Upper lobe of right lung (tissue), 1 donor: ENCODE results near the gene SAMD4B. TPM values are rescaled to one million over a fixed set of nuclear protein-coding genes. Genes with fewer than 3 reads are reported as not detected.
A peak's percentile ranks its signal among the peaks of the same experiment; 100 is the strongest.
"Not testable (repeated sequence)": the region's sequence is repeated elsewhere in the genome, so short reads cannot be mapped to it uniquely, and the experiment has no call there.

ENCODE experiments used
- ATAC-seq: fragments of 200-7000 bp; cut with Tn5 transposase; one replicate; pipeline ENCODE4 v1.9.1; 2020; ENCODE audit warnings: mild to moderate bottlenecking, moderate library complexity
- DNase-seq: peaks from one replicate; pipeline ENCODE4 v3.0.0-alpha.2; 2020
- H3K27ac ChIP-seq: fragments of 200-600 bp; one replicate; pipeline ENCODE4 v1.8.0; 2022
- H3K27me3 ChIP-seq: fragments of 200-600 bp; one replicate; pipeline ENCODE4 v1.8.0; 2022; ENCODE audit warnings: mild to moderate bottlenecking
- H3K36me3 ChIP-seq: fragments of 200-600 bp; one replicate; pipeline ENCODE4 v1.8.0; 2022
- H3K4me1 ChIP-seq: fragments of 200-600 bp; one replicate; pipeline ENCODE4 v1.8.0; 2022
- H3K4me3 ChIP-seq: fragments of 200-600 bp; one replicate; pipeline ENCODE4 v1.8.0; 2022; ENCODE audit warnings: mild to moderate bottlenecking
- H3K9me3 ChIP-seq: fragments of 200-600 bp; one replicate; pipeline ENCODE4 v1.8.0; 2022
- intact Hi-C: fragments of 100-400 bp; cut with DNase I; formaldehyde crosslinking; loops from one replicate; pipeline ENCODE4 v1.11.0; 2022
- total RNA-seq: library from RNA; stranded (reverse); fragmentation: NEBNext Ultra II Directional; extraction: Animal tissue kit (Norgen Biotek cat#: 25700); gene quantifications from one replicate; pipeline ENCODE4 v1.2.1, GENCODE V29; 2021
- TF ChIP-seq, protein P1 (sequence below): fragments of 200-600 bp; IDR thresholded peaks from one replicate; pipeline ENCODE4 v1.8.0; 2022; ENCODE audit warnings: antibody characterized with exemption
- donor health status: DM: no; HTN: yes; CAD: no; lungs with severe emphysema.

The SAMD4B gene
- total RNA-seq, 1 donor from 2014 or later, result 81.2 TPM

DNA sequence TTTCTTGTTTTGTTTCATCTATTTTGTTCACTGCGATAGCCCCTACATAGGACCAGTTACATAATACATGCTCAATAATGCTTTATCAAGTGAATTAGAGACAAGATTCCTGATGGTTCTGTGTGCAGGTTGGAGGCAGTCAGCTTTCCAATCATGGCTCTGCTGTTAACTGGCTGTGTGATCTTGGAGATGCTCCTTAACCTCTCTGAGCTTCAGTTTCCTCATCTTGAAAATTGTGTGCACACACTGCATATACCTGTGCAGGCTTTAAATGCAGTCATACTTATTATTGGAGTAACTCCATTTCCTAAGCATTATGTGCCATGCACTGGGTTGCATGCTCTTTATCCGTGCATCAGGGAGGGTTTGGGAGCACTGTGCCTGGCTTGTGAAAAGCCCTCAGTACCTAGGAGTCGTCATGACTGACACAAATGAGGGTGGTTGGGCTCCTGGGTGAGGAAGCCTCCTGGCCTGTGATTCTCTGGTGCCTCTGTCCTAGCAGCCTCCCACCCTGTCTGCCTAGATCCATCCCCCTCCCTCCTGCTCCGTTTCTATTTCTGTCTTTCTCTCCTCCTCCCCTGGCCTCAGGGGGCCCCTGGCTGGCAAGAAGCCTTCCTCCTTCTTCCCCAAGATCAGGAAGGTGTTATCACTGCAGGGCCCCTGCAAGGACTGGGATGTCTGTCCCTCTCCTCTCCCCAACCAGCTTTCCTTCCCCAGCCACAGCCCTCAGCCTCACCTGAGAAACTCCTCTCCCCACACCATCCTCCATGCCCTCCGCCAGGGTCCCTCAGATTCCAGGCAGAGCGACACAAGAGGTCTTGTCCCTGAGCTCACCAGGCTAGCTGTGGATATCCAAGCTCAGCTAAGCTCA, 37.3 kb upstream of the SAMD4B start:
- Histone ChIP-seq H3K27me3 (peaks cover 18% of the 10 kb centered on the region), H3K4me3 (no peak overlapping the region), H3K4me1 (no peaks in the 10 kb centered on the region), H3K36me3 (no peaks in the 10 kb centered on the region), H3K27ac (no peak overlapping the region), H3K9me3 (no peaks in the 10 kb centered on the region)
- DNase-seq (no peak), ATAC-seq (no peak)
- intact Hi-C loops, result no loop called here
- TF ChIP-seq, protein P1, sequence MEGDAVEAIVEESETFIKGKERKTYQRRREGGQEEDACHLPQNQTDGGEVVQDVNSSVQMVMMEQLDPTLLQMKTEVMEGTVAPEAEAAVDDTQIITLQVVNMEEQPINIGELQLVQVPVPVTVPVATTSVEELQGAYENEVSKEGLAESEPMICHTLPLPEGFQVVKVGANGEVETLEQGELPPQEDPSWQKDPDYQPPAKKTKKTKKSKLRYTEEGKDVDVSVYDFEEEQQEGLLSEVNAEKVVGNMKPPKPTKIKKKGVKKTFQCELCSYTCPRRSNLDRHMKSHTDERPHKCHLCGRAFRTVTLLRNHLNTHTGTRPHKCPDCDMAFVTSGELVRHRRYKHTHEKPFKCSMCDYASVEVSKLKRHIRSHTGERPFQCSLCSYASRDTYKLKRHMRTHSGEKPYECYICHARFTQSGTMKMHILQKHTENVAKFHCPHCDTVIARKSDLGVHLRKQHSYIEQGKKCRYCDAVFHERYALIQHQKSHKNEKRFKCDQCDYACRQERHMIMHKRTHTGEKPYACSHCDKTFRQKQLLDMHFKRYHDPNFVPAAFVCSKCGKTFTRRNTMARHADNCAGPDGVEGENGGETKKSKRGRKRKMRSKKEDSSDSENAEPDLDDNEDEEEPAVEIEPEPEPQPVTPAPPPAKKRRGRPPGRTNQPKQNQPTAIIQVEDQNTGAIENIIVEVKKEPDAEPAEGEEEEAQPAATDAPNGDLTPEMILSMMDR, result no peak

DNA sequence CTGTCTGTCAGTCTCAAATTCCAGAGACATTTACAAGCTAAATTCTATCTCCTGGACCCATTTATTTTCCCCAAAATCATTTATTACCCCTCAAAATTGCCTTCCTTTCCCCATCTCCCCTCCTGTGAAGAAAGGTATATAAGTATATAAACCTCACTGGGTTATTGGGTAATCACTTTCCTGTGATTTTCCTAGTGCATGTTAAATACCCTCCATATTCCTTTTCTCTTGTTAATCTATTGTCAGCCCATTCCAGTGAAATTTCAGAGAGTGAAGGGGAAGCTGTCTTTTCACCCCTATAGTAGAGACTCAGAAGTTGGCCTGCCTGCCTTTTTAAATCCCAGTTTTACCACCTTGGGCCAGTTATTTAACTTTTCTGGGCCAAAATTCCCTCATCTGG, 36.1 kb upstream of the SAMD4B start:
- H3K27me3 ChIP-seq, result peaks cover 18% of the 10 kb centered on the region
- no peaks in the 10 kb centered on the region for H3K36me3 ChIP-seq
- DNase-seq (no peak), ATAC-seq (no peak)
- no peak overlapping the region for H3K27ac ChIP-seq
- no peaks in the 10 kb centered on the region for H3K9me3 ChIP-seq
- H3K4me3 ChIP-seq, result no peak overlapping the region
- TF ChIP-seq, protein P1, result no peak
- intact Hi-C loops, result no loop called here
- H3K4me1 ChIP-seq, result no peaks in the 10 kb centered on the region

DNA sequence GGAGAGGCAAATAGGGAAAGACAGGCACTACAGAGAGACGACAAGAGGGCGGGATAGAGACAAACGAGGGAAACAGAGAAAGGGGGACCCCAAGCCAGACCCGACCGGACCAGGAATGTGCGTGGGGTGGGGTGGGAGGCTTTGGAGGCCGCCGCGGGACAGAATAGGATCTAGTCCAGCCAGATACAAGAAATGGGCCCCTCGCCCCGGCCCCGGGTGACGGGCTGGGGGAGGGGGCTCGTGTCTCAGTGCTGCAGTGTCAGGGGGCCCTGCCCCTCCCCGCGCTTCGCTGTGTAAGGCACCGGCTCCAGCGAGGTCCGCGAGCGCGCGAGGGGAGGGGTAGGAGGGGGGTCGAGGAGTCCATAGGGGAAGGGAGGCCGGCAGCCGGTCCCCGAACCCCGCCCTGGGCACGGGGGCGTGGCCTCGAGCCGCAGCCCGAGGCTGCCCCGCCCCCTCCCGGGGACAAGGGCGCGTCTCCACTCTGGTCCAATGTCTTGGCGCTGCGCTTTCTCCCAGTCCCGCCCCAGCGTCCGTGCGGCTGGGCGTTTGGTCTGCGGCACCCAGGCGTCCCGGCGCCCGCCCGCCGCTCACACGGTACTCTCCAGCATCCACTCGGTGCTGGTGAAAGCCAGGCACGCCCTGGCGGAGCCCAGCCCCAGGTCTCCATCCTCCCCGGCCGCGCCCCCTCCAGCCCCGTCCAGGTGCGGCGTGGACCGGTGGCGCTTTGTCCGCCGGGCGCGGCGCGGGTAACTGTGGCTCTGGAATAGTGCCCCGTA, 35.0 kb upstream of the SAMD4B start:
- Histone ChIP-seq H3K27ac (no peak overlapping the region), H3K4me1 (no peaks in the 10 kb centered on the region), H3K4me3 (peak overlapping the region; percentile 26), H3K36me3 (no peaks in the 10 kb centered on the region), H3K27me3 (peaks cover 18% of the 10 kb centered on the region), H3K9me3 (no peaks in the 10 kb centered on the region)
- intact Hi-C loops, result no loop called here
- peak; percentile 79 for DNase-seq
- ATAC-seq, result peak; percentile 90
- TF ChIP-seq, protein P1, result no peak

DNA sequence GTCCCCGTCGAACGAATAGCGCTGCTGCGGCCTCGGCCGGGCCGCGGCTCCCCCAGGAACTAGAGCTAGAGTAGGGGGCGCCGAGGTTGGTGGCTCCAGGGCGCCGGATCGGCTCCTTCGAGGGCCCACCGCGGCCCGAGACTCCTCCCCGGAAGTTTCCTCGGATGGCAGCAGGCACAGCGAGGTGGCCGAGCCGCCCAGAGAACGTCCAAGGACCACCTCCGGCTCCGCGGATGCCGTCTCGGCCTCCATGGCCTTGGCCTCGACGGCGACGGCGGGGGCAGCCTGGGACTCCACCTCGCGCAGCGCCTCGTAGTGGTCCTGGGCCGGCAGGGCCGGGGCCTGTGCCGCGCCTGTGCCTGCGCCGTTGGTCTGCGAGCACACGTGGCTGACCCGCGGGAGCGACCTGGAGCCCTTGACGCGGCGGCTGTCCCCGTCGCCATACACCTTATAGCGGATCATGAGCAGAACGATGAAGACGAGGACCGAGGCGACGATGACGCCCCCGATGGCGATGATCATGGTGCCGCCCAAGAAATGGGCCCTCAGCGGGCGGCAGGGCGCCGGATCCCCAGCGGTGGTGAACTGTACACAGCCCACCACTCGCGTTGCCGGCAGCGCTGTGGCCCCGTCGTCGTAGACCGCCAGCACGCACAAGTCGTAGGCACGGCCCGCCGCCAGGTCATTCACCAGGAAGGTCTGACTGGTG, 34.2 kb upstream of the SAMD4B start:
- DNase-seq (no peak), ATAC-seq (peak; percentile 9)
- intact Hi-C loops, result no loop called here
- H3K9me3 ChIP-seq, result no peaks in the 10 kb centered on the region
- no peaks in the 10 kb centered on the region for H3K4me1 ChIP-seq
- no peak overlapping the region for H3K27ac ChIP-seq
- peaks cover 18% of the 10 kb centered on the region for H3K27me3 ChIP-seq
- TF ChIP-seq, protein P1, result no peak
- peak overlapping the region; percentile 26 for H3K4me3 ChIP-seq
- H3K36me3 ChIP-seq, result no peaks in the 10 kb centered on the region

DNA sequence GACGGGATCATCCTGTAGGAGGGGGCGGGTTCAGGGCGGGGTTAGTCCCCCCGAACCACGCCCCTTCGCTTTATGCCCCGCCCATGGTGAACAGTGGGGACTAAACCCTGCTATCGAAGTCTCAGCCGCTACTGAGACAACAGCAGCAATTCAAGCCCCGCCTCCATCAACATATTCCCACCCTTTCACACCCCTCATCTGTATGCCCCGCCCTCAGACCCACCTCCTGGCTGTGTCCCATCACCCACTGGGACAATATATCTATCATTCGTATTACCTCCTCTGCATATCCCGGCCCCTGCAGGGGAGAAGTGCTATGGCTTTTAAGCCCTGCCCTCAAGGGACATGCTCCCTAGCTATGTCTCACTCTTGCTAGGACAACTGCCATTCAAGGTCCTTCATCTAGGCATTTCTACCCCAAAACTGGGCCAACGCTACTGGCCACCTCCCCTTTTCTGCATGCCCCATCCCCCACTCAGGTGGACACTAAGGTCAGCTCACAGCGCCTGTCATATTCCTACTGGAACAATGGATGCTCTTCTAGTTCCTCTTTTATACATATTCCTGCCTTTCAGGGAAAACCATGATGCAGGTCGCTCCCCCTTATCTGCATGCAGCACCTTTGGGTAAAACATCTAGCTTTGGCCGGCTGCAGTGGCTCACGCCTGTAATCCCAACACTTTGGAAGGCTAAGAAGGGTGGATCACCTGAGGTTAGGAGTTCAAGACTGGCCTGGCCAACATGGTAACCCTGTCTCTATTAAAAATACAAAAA, 33.5 kb upstream of the SAMD4B start:
- intact Hi-C loops, result no loop called here
- H3K4me1 ChIP-seq, result no peaks in the 10 kb centered on the region
- H3K9me3 ChIP-seq, result no peaks in the 10 kb centered on the region
- TF ChIP-seq, protein P1, result no peak
- ATAC-seq (peak; percentile 3), DNase-seq (no peak)
- no peak overlapping the region for H3K27ac ChIP-seq
- peaks cover 18% of the 10 kb centered on the region for H3K27me3 ChIP-seq
- no peak overlapping the region for H3K4me3 ChIP-seq
- H3K36me3 ChIP-seq, result no peaks in the 10 kb centered on the region

DNA sequence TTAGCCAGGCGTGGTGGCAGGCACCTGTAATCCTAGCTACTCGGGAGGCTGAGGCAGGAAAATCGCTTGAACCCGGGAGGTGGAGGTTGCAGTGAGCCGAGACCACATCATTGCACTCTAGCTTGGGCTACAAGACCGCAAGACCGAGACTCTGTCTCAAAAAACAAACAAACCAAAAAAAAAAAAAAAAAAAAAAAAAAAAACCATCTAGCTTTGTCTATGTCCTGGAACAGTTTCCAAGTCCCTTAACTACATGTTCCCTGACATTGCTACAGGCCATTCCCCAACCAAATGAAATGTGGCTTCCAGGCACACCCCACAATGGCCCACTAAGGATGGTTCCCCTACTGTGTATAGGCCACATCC, 32.9 kb upstream of the SAMD4B start:
- H3K36me3 ChIP-seq, H3K4me1 ChIP-seq, H3K4me3 ChIP-seq, DNase-seq, intact Hi-C loops, ATAC-seq, H3K27ac ChIP-seq, H3K9me3 ChIP-seq: not testable (repeated sequence)
- peaks cover 18% of the 10 kb centered on the region for H3K27me3 ChIP-seq
